Measurements from ENCODE around the gene PRDM16.
"Not testable (repeated sequence)": the region's sequence is repeated elsewhere in the genome, so short reads cannot be mapped to it uniquely, and the experiment has no call there.

The PRDM16 gene

DNA sequence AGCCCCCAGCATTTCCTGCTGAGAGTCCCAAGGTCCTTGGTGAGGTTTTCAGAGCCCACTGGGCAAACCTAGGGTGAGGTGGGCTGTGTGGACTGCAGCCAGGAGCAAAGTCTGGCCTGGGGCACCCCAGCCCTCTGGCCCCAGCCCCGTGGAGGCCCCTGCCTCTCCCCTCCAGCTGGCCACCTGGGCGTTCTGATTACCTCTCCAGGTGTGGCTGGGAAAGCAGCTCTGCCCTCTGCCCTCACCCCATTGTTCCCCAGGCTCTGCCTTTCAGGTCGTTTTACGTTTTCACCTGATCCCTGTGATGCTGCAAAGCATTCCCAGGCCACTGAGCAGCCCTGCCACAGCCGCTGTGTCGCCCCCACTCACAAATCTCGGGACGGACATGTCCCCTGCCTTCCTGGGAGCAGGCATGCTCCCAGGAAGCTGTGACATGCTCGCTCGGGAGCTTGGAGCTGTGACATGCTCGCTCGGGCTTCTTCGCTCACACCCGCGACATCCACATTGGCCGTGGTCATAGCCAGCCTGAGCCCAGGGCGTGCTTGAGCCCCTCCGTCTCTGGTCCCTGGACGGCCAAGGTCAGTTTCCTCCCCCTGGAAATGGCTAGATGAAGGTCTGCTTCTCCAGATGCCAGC, 216.2 kb downstream of the PRDM16 start:
- Histone ChIP-seq H3K36me3 (ENCODE audit: control insufficient read depth, insufficient read depth, low read length) (no peaks in the 10 kb centered on the region; the same call in 1 of the 2 replicates), H3K27ac (ENCODE audit: low read length) (no peak overlapping the region), H3K9me3 (ENCODE audit: control insufficient read depth, insufficient read depth, low read length) (0 out of 2 replicates have a peak, but pooled peaks cover 1% of the 10 kb centered on the region), H3K4me3 (ENCODE audit: low read length) (no peak overlapping the region), H3K27me3 (ENCODE audit: control insufficient read depth, insufficient read depth, low read length) (no peaks in the 10 kb centered on the region), H3K4me1 (ENCODE audit: control insufficient read depth, insufficient read depth, low read length) (no peaks in the 10 kb centered on the region)
- no CpG with 5 or more reads among the region's 19 CpGs for WGBS (ENCODE audit: insufficient coverage, insufficient read length)
- DNase-seq (ENCODE audit: low read depth, low spot score) = no peak

DNA sequence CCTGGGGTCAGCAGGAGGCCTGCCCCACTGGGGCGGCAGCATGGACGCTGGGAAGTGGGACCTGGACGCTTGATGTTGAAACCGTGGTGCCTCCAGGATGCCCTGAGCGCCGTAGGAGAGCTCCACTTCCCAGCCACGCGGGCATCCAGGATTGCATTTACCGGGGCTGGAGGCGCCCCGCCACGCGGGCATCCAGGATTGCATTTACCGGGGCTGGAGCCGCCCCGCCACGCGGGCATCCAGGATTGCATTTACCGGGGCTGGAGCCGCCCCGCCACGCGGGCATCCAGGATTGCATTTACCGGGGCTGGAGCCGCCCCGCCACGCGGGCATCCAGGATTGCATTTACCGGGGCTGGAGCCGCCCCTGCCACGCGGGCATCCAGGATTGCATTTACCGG, 218.1 kb downstream of the PRDM16 start:
- DNase-seq (ENCODE audit: low read depth, low spot score); H3K9me3 ChIP-seq (ENCODE audit: control insufficient read depth, insufficient read depth, low read length); H3K4me3 ChIP-seq (ENCODE audit: low read length); H3K4me1 ChIP-seq (ENCODE audit: control insufficient read depth, insufficient read depth, low read length); H3K27me3 ChIP-seq (ENCODE audit: control insufficient read depth, insufficient read depth, low read length); H3K27ac ChIP-seq (ENCODE audit: low read length); H3K36me3 ChIP-seq (ENCODE audit: control insufficient read depth, insufficient read depth, low read length): not testable (repeated sequence)
- no CpG with 5 or more reads among the region's 33 CpGs for WGBS (ENCODE audit: insufficient coverage, insufficient read length)

DNA sequence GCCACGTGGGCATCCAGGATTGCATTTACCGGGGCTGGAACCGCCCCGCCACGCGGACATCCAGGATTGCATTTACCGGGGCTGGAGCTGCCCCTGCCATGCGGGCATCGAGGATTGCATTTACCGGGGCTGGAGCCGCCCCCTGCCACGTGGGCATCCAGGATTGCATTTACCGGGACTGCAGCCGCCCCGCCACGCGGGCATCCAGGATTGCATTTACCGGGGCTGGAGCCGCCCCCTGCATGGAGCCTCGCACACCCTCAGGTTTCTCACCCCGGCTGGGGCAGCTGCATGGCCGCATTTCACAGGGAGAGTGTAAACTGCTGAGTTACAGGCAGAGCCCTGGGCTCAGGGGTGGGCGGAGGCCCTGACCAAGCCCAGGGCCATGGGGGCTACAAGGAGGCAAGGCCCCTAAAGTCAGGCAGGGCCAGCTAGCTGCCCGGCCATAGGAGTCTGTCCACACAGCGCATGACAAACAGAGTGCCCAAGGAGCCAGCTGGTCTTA, 218.7 kb downstream of the PRDM16 start:
- DNase-seq (ENCODE audit: low read depth, low spot score) = no peak
- Histone ChIP-seq H3K36me3 (ENCODE audit: control insufficient read depth, insufficient read depth, low read length) (no peaks in the 10 kb centered on the region; the same call in 1 of the 2 replicates), H3K9me3 (ENCODE audit: control insufficient read depth, insufficient read depth, low read length) (peaks cover 3% of the 10 kb centered on the region), H3K4me1 (ENCODE audit: control insufficient read depth, insufficient read depth, low read length) (no peaks in the 10 kb centered on the region), H3K27ac (ENCODE audit: low read length) (no peak overlapping the region), H3K27me3 (ENCODE audit: control insufficient read depth, insufficient read depth, low read length) (no peaks in the 10 kb centered on the region), H3K4me3 (ENCODE audit: low read length) (no peak overlapping the region)
- no CpG with 5 or more reads among the region's 25 CpGs for WGBS (ENCODE audit: insufficient coverage, insufficient read length)

- Histone ChIP-seq H3K27me3 (ENCODE audit: control insufficient read depth, insufficient read depth, low read length) (no peaks in the 10 kb centered on the region), H3K4me1 (ENCODE audit: control insufficient read depth, insufficient read depth, low read length) (no peaks in the 10 kb centered on the region), H3K9me3 (ENCODE audit: control insufficient read depth, insufficient read depth, low read length) (peaks cover 3% of the 10 kb centered on the region), H3K4me3 (ENCODE audit: low read length) (no peak overlapping the region), H3K36me3 (ENCODE audit: control insufficient read depth, insufficient read depth, low read length) (no peaks in the 10 kb centered on the region; the same call in 1 of the 2 replicates), H3K27ac (ENCODE audit: low read length) (no peak overlapping the region)
- no CpG with 5 or more reads among the region's 12 CpGs for WGBS (ENCODE audit: insufficient coverage, insufficient read length)
- DNase-seq (ENCODE audit: low read depth, low spot score) = no peak
These were observed 220.5 kb downstream of the PRDM16 start for GRCh38 chr1:3289502-3289901.

DNA sequence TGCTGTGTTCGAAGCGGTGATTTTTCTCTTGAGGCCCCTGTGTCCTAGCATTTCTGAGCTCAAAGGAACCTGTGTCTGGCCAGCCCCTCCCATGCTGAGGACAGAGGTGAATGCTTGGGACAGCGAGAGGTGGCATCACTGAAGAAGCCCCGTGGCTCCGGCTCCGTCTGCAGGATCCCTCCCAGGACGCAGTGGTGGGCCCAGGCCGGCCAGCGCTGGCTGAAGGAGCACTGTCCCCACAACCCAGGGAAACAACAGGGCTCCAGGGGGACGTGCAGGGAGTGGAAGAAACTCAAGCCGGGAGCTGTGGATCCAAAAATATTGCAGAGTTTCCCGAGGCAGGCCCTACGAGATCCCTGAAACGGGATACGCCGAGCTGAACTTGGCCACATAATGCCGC, 221.4 kb downstream of the PRDM16 start:
- WGBS (ENCODE audit: insufficient coverage, insufficient read length) = no CpG with 5 or more reads among the region's 17 CpGs
- no peak for DNase-seq (ENCODE audit: low read depth, low spot score)
- H3K9me3 ChIP-seq (ENCODE audit: control insufficient read depth, insufficient read depth, low read length) = peaks cover 3% of the 10 kb centered on the region
- H3K4me1 ChIP-seq (ENCODE audit: control insufficient read depth, insufficient read depth, low read length) = no peaks in the 10 kb centered on the region
- H3K4me3 ChIP-seq (ENCODE audit: low read length) = no peak overlapping the region
- H3K36me3 ChIP-seq (ENCODE audit: control insufficient read depth, insufficient read depth, low read length) = no peaks in the 10 kb centered on the region; the same call in 1 of the 2 replicates
- H3K27me3 ChIP-seq (ENCODE audit: control insufficient read depth, insufficient read depth, low read length) = no peaks in the 10 kb centered on the region
- no peak overlapping the region for H3K27ac ChIP-seq (ENCODE audit: low read length)

- H3K4me3 ChIP-seq (ENCODE audit: low read length) = no peak overlapping the region
- WGBS (ENCODE audit: insufficient coverage, insufficient read length) = no CpG with 5 or more reads among the region's 15 CpGs
- H3K27me3 ChIP-seq (ENCODE audit: control insufficient read depth, insufficient read depth, low read length) = no peaks in the 10 kb centered on the region
- H3K4me1 ChIP-seq (ENCODE audit: control insufficient read depth, insufficient read depth, low read length) = no peaks in the 10 kb centered on the region
- peaks cover 3% of the 10 kb centered on the region for H3K9me3 ChIP-seq (ENCODE audit: control insufficient read depth, insufficient read depth, low read length)
- no peaks in the 10 kb centered on the region; the same call in 1 of the 2 replicates for H3K36me3 ChIP-seq (ENCODE audit: control insufficient read depth, insufficient read depth, low read length)
- no peak for DNase-seq (ENCODE audit: low read depth, low spot score)
- H3K27ac ChIP-seq (ENCODE audit: low read length) = no peak overlapping the region
These were observed 221.9 kb downstream of the PRDM16 start for GRCh38 chr1:3290915-3291314.

DNA sequence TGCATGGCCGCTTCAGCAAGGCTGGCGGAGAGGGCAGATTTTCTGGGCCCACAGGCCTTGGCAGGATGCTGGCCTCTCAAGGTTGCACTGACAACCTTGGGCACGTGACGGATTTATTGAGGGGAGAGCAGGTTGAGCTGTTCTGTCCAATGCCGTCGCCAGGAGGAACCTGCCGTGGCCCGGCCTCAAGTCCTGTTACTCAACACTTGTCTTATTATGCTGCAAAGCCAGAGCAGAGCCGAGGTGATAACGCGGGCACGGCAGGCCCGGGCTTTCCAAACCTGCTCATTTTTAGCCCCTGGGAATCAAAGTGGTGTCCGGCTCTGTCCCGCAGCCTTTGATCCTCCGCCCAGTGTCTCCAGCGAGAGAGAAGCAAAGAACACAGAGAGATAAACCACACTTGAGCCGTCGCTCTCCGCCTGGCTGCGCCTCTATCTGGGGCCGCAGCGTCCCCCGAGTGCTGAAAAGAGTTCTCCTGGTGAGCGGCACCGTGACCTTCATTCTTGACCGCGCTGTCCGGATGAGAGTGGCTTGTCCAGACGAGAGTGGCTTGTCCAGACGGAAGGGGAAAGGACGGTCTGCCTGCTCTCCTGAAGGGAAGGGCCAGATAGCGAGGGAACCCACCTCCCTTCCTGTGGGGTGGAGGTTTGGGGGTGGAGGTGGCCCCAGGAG, 223.2 kb downstream of the PRDM16 start:
- Histone ChIP-seq H3K27me3 (ENCODE audit: control insufficient read depth, insufficient read depth, low read length) (no peaks in the 10 kb centered on the region), H3K9me3 (ENCODE audit: control insufficient read depth, insufficient read depth, low read length) (peaks cover 1% of the 10 kb centered on the region), H3K27ac (ENCODE audit: low read length) (no peak overlapping the region), H3K4me3 (ENCODE audit: low read length) (no peak overlapping the region), H3K4me1 (ENCODE audit: control insufficient read depth, insufficient read depth, low read length) (no peaks in the 10 kb centered on the region), H3K36me3 (ENCODE audit: control insufficient read depth, insufficient read depth, low read length) (no peaks in the 10 kb centered on the region; the same call in 1 of the 2 replicates)
- no CpG with 5 or more reads among the region's 33 CpGs for WGBS (ENCODE audit: insufficient coverage, insufficient read length)
- no peak for DNase-seq (ENCODE audit: low read depth, low spot score)

GRCh38 chr1:3292868-3293562, 224.0 kb downstream of the PRDM16 start:
- WGBS (ENCODE audit: insufficient coverage, insufficient read length) = no CpG with 5 or more reads among the region's 26 CpGs
- H3K9me3 ChIP-seq (ENCODE audit: control insufficient read depth, insufficient read depth, low read length) = peaks cover 1% of the 10 kb centered on the region
- H3K4me3 ChIP-seq (ENCODE audit: low read length) = no peak overlapping the region
- H3K27ac ChIP-seq (ENCODE audit: low read length) = no peak overlapping the region
- H3K4me1 ChIP-seq (ENCODE audit: control insufficient read depth, insufficient read depth, low read length) = no peaks in the 10 kb centered on the region
- H3K36me3 ChIP-seq (ENCODE audit: control insufficient read depth, insufficient read depth, low read length) = no peaks in the 10 kb centered on the region; the same call in 1 of the 2 replicates
- DNase-seq (ENCODE audit: low read depth, low spot score) = no peak
- no peaks in the 10 kb centered on the region for H3K27me3 ChIP-seq (ENCODE audit: control insufficient read depth, insufficient read depth, low read length)

DNA sequence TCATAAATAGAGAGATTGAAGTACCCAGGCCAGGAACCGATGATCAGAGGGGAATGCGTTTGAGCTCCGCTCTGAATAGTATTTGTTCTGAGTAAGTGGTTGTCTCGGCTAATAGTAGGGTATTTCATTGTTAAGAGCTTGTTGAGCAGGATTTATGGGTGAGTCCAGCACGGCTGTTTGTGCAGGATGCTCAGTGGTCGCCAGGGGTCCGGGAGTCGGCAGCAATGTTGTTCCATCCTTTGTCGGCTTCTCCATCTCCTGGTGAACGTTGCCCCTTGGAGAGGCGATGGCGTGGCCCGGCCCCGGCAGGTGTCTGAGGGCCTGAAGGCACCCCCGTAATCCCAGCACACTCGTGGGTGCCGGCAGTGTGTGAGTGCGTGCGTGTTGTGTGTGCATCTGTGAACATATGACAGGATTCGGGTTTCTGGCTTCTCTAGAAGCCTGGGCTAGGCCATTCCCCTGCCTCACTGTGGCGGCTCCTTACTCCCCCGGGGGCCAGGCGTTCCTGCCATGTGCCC, 224.6 kb downstream of the PRDM16 start:
- Histone ChIP-seq H3K27me3 (ENCODE audit: control insufficient read depth, insufficient read depth, low read length) (no peaks in the 10 kb centered on the region), H3K27ac (ENCODE audit: low read length) (no peak overlapping the region)

DNA sequence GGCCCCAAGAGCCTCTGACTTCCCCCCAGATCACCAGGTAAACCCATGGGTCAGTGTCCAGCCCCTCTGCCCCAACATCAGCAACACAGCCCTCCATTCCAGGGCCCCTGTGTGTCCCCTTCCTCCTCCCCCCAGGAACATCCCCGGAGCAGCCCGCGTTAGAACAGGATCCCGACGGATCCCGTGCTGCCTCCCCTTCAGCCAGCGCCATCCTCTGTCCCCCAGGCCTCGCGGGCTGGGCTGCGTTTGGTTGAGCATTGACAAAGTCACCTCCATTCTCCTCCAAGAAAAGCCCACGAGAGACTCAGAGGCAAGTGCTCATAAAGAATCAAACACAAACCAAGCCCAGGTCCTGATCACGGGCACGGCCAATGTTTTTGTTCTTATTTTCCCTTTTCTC, 225.4 kb downstream of the PRDM16 start:
- H3K36me3 ChIP-seq (ENCODE audit: control insufficient read depth, insufficient read depth, low read length) = no peaks in the 10 kb centered on the region; the same call in 1 of the 2 replicates
- no peak for DNase-seq (ENCODE audit: low read depth, low spot score)
- H3K27ac ChIP-seq (ENCODE audit: low read length) = no peak overlapping the region
- H3K4me1 ChIP-seq (ENCODE audit: control insufficient read depth, insufficient read depth, low read length) = no peaks in the 10 kb centered on the region
- no CpG with 5 or more reads among the region's 13 CpGs for WGBS (ENCODE audit: insufficient coverage, insufficient read length)
- H3K9me3 ChIP-seq (ENCODE audit: control insufficient read depth, insufficient read depth, low read length) = peaks cover 1% of the 10 kb centered on the region
- H3K4me3 ChIP-seq (ENCODE audit: low read length) = no peak overlapping the region
- no peaks in the 10 kb centered on the region for H3K27me3 ChIP-seq (ENCODE audit: control insufficient read depth, insufficient read depth, low read length)

More for the DNA sequence above, 224.6 kb downstream of the PRDM16 start:
- Histone ChIP-seq H3K36me3 (ENCODE audit: control insufficient read depth, insufficient read depth, low read length) (no peaks in the 10 kb centered on the region; the same call in 1 of the 2 replicates), H3K4me3 (ENCODE audit: low read length) (no peak overlapping the region), H3K4me1 (ENCODE audit: control insufficient read depth, insufficient read depth, low read length) (no peaks in the 10 kb centered on the region), H3K9me3 (ENCODE audit: control insufficient read depth, insufficient read depth, low read length) (peaks cover 1% of the 10 kb centered on the region)
- no peak for DNase-seq (ENCODE audit: low read depth, low spot score)
- WGBS (ENCODE audit: insufficient coverage, insufficient read length) = no CpG with 5 or more reads among the region's 23 CpGs

Measured in iPS DF 6.9 (cell line).